A549 (cell line): ENCODE measurements around the gene RBFA. TPM values are rescaled to one million over a fixed set of nuclear protein-coding genes. Genes with fewer than 3 reads are reported as not detected.

Experiments used
- ATAC-seq, 2 experiments: fragments of 200-7000 bp in 1 of 2; fragments of >200 bp in 1 of 2; cut with Nextera tagmentation in 1 of 2; cut with Tn5 transposase in 1 of 2; 3 replicates each; pipeline versions ENCODE4 v1.8.0 to v1.9.1; 2018 to 2020; ENCODE audit warnings: mild to moderate bottlenecking in 1 of 2, moderate library complexity in 1 of 2
- CTCF ChIA-PET: fragments of 300-600 bp; sonication (Branson Sonifier 250); formaldehyde crosslinking; extraction: SDS; loops from one replicate; lab custom pipeline; 2021; ENCODE audit warnings: antibody characterized with exemption, inconsistent platforms; lab: Yijun Ruan, JAX
- POLR2A ChIA-PET: fragments of 350-600 bp; formaldehyde crosslinking; extraction: SDS; loops from one replicate; lab custom pipeline; 2021; ENCODE audit warnings: antibody characterized with exemption, inconsistent platforms; lab: Yijun Ruan, JAX
- DNase-seq, 2 experiments: peaks; one replicate each; pipeline versions ENCODE4 v3.0.0 to v3.0.0-alpha.2; 2011 to 2016; ENCODE audit warnings: low read depth in 1 of 2, low spot score in 1 of 2
- FAIRE-seq: peaks from 2 replicates; lab custom pipeline; 2011; peaks lifted over from hg19 to GRCh38; lab: Jason Lieb, UNC
- H3K27ac ChIP-seq, 2 experiments: fragments of >200 bp; sonication (Bioruptor Twin); formaldehyde crosslinking; 3 replicates each; pipeline ENCODE4 v1.5.1; 2016 to 2017
- H3K4me1 ChIP-seq: fragments of >200 bp; sonication (Bioruptor Twin); formaldehyde crosslinking; 3 replicates; pipeline ENCODE4 v1.6.1; 2016
- H3K4me2 ChIP-seq: fragments of >200 bp; sonication (Bioruptor Twin); formaldehyde crosslinking; 3 replicates; pipeline ENCODE4 v1.6.1; 2016
- H3K4me3 ChIP-seq: fragments of >200 bp; sonication (Bioruptor Twin); formaldehyde crosslinking; 3 replicates; pipeline ENCODE4 v1.5.1; 2016
- H3K9me3 ChIP-seq: fragments of >200 bp; sonication (Bioruptor Twin); formaldehyde crosslinking; 3 replicates; pipeline ENCODE4 v1.6.1; 2016
- CBX8 ChIP-seq: fragments of 200-600 bp; sonication (generic); IDR thresholded peaks from 2 replicates; pipeline ENCODE4 v1.6.1; 2016
- CTCF ChIP-seq: fragments of >200 bp; sonication (Bioruptor Twin); formaldehyde crosslinking; IDR thresholded peaks from 3 replicates; pipeline ENCODE4 v1.5.1; 2016
- EHMT2 ChIP-seq: fragments of 200-600 bp; sonication (generic); IDR thresholded peaks from 2 replicates; pipeline ENCODE4 v1.6.1; 2016; ENCODE audit warnings: antibody characterized with exemption, low read depth, mild to moderate bottlenecking, moderate library complexity
- ELK1 ChIP-seq: fragments of 150-350 bp; IDR thresholded peaks from 2 replicates; pipeline ENCODE4 v1.6.1; 2014; ENCODE audit warnings: low read depth, mild to moderate bottlenecking, low read length
- EP300 ChIP-seq, 2 experiments: fragments of >200 bp; sonication (Bioruptor Twin); formaldehyde crosslinking; IDR thresholded peaks; 2 replicates in 1 of 2; 3 replicates in 1 of 2; pipeline ENCODE4 v1.6.1; 2016 to 2017
- FOSB ChIP-seq: fragments of 250-450 bp; sonication (Bioruptor Pico); IDR thresholded peaks from 2 replicates; pipeline ENCODE4 v1.5.0; 2020; ENCODE audit warnings: mild to moderate bottlenecking, moderate library complexity
- GATA3 ChIP-seq: IDR thresholded peaks from 2 replicates; pipeline ENCODE4 v1.6.1; 2012; ENCODE audit warnings: borderline replicate concordance
- HES2 ChIP-seq: fragments of >200 bp; sonication (Bioruptor Twin); formaldehyde crosslinking; IDR thresholded peaks from 2 replicates; pipeline ENCODE4 v1.6.1; 2016
- HEYL ChIP-seq: fragments of 250-450 bp; sonication (Bioruptor Pico); IDR thresholded peaks from 2 replicates; pipeline ENCODE4 v1.8.0; 2021; ENCODE audit warnings: mild to moderate bottlenecking, moderate library complexity
- HMGXB4 ChIP-seq: fragments of 250-450 bp; sonication (Bioruptor Pico); IDR thresholded peaks from 2 replicates; pipeline ENCODE4 v1.5.0; 2021; ENCODE audit warnings: mild to moderate bottlenecking, moderate library complexity, borderline replicate concordance
- JUN ChIP-seq, 2 experiments: fragments of >200 bp; sonication (Bioruptor Twin); formaldehyde crosslinking; IDR thresholded peaks; 2 replicates in 1 of 2; 3 replicates in 1 of 2; pipeline ENCODE4 v1.6.1; 2016 to 2017
- JUNB ChIP-seq: fragments of >200 bp; sonication (Bioruptor Twin); formaldehyde crosslinking; IDR thresholded peaks from 2 replicates; pipeline ENCODE4 v1.6.1; 2016
- KDM1A ChIP-seq: fragments of 200-600 bp; sonication (generic); IDR thresholded peaks from 2 replicates; pipeline ENCODE4 v1.6.1; 2016; ENCODE audit warnings: low read depth, mild to moderate bottlenecking
- KDM5A ChIP-seq: fragments of 200-600 bp; sonication (generic); IDR thresholded peaks from 2 replicates; pipeline ENCODE4 v1.6.1; 2016; ENCODE audit warnings: antibody characterized with exemption, mild to moderate bottlenecking
- NR3C1 ChIP-seq: fragments of >200 bp; sonication (Bioruptor Twin); formaldehyde crosslinking; IDR thresholded peaks from 3 replicates; pipeline ENCODE4 v1.6.1; 2017
- PHF8 ChIP-seq: fragments of 200-600 bp; sonication (generic); IDR thresholded peaks from 2 replicates; pipeline ENCODE4 v1.6.1; 2016; ENCODE audit warnings: low read depth, mild to moderate bottlenecking, antibody characterized with exemption, moderate library complexity, borderline replicate concordance
- POLR2A ChIP-seq: IDR thresholded peaks from 2 replicates; pipeline ENCODE4 v1.6.1; 2012; ENCODE audit warnings: mild to moderate bottlenecking, low read length
- RAD21 ChIP-seq, 2 experiments: fragments of >200 bp in 1 of 2; sonication (Bioruptor Twin) in 1 of 2; formaldehyde crosslinking in 1 of 2; IDR thresholded peaks in 1 of 2; conservative IDR thresholded peaks in 1 of 2; 2 replicates in 1 of 2; 3 replicates in 1 of 2; pipeline ENCODE4 v1.6.1; 2012 to 2018; ENCODE audit warnings: inconsistent platforms in 1 of 2
- RCOR1 ChIP-seq: fragments of 150-350 bp; IDR thresholded peaks from 2 replicates; pipeline ENCODE4 v1.6.1; 2014; ENCODE audit warnings: antibody characterized with exemption, low read length, low read depth
- TFCP2L1 ChIP-seq: fragments of 250-450 bp; sonication (Bioruptor Pico); IDR thresholded peaks from 2 replicates; pipeline ENCODE4 v1.5.0; 2021; ENCODE audit warnings: mild to moderate bottlenecking
- TP53 ChIP-seq: fragments of 250-450 bp; sonication (Bioruptor Pico); IDR thresholded peaks from 2 replicates; pipeline ENCODE4 v1.5.0; 2021; ENCODE audit warnings: mild to moderate bottlenecking, moderate library complexity
- USF2 ChIP-seq: fragments of 450-650 bp; IDR thresholded peaks from 2 replicates; pipeline ENCODE4 v1.6.1; 2014; ENCODE audit warnings: antibody characterized with exemption
- WGBS: methylation state at CpG from one replicate; pipeline ENCODE4 v1.1.6; 2017; ENCODE audit errors: missing lambda C conversion rate; 5-methylcytosine and 5-hydroxymethylcytosine counted together
- polyA plus RNA-seq, 4 experiments: library from polyadenylated mRNA; depleted of rRNA in 3 of 4; stranded (reverse); fragments of >200 nt; fragmentation: RNase III in 1 of 4; extraction: RNeasy Plus Mini Kit Qiagen cat#74134 plus additional on column Dnase treatment in 1 of 4; gene quantifications; 2 replicates in 3 of 4; 3 replicates in 1 of 4; pipeline ENCODE4 v1.2.3, GENCODE V29; 2011 to 2017
- TF ChIP-seq, protein P1 (sequence below): IDR thresholded peaks from 2 replicates; pipeline ENCODE4 v1.6.1; 2012
- TF ChIP-seq, protein P2 (sequence below): IDR thresholded peaks from 2 replicates; pipeline ENCODE4 v1.6.1; 2012
- TF ChIP-seq, protein P3 (sequence below): fragments of 250-450 bp; sonication (Bioruptor Pico); IDR thresholded peaks from 2 replicates; pipeline ENCODE4 v1.5.0; 2020; ENCODE audit warnings: low read depth, mild to moderate bottlenecking, moderate library complexity
- TF ChIP-seq, protein P4 (sequence below): fragments of >200 bp; sonication (Bioruptor Twin); formaldehyde crosslinking; IDR thresholded peaks from 3 replicates; pipeline ENCODE4 v1.6.1; 2016

The RBFA gene
- polyA plus RNA-seq, 2 of the 4 experiments (the other 2 are of a cell fraction) = 34.4 to 43.6 TPM

DNA sequence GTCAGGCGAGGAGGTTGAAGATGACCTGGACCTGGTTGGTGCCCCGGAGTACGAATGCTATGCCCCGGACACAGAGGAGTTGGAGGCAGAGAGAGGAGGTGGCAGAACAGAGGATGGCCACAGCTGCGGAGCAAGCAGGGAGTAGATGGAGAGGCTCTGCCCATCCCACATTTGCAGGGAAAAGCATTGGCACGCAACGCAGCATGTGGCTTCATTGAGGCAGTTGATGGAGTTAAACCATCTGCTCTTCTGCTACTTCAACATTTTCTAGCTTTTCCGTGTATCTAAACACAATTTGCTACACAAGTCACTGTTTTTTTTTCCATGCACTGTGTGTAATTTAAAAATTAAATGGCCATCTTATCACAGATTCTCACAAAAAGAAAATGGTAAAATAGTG lies 11.8 kb downstream of the RBFA start:
- no peak overlapping the region for H3K4me3 ChIP-seq
- ChIA-PET CTCF (interaction anchor here (1.3 to 1.4 kb wide), 2 partner anchors 12 to 32 kb away, joined by 3 read pairs; partner anchors contain the start of gene RBFA), POLR2A (interaction anchor here (1.1 kb wide), 1 partner anchor 12 kb away, joined by 3 read pairs; the partner anchor contains the start of gene RBFA)
- H3K4me1 ChIP-seq = no peaks in the 10 kb centered on the region
- WGBS = 95% methylated on average over 8 of the region's 8 CpGs
- no peak overlapping the region for H3K27ac ChIP-seq
- no peak for TF ChIP-seq RCOR1
- TF ChIP-seq CTCF = no peak
- TF ChIP-seq, protein P1, sequence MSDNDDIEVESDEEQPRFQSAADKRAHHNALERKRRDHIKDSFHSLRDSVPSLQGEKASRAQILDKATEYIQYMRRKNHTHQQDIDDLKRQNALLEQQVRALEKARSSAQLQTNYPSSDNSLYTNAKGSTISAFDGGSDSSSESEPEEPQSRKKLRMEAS = no peak
- TF ChIP-seq PHF8 = no peak
- no peak for TF ChIP-seq POLR2A
- TF ChIP-seq, protein P2, sequence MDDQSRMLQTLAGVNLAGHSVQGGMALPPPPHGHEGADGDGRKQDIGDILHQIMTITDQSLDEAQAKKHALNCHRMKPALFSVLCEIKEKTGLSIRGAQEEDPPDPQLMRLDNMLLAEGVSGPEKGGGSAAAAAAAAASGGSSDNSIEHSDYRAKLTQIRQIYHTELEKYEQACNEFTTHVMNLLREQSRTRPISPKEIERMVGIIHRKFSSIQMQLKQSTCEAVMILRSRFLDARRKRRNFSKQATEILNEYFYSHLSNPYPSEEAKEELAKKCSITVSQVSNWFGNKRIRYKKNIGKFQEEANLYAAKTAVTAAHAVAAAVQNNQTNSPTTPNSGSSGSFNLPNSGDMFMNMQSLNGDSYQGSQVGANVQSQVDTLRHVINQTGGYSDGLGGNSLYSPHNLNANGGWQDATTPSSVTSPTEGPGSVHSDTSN = no peak
- TF ChIP-seq GATA3 = no peak
- TF ChIP-seq KDM1A = no peak
- TF ChIP-seq RAD21 (conservative IDR thresholded peaks at IDR 0.05 in 1 of 2, IDR thresholded peaks at IDR 0.05 in 1 of 2) = no peak
- no peak for TF ChIP-seq FOSB (CRISPR knock-in tag)
- TF ChIP-seq, protein P3, sequence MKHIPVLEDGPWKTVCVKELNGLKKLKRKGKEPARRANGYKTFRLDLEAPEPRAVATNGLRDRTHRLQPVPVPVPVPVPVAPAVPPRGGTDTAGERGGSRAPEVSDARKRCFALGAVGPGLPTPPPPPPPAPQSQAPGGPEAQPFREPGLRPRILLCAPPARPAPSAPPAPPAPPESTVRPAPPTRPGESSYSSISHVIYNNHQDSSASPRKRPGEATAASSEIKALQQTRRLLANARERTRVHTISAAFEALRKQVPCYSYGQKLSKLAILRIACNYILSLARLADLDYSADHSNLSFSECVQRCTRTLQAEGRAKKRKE (CRISPR knock-in tag) = no peak
- TF ChIP-seq HES2 = no peak
- TF ChIP-seq TFCP2L1 = no peak
- no peak for TF ChIP-seq NR3C1
- TF ChIP-seq EHMT2 = no peak
- no peak for TF ChIP-seq JUN (IDR thresholded peaks at IDR 0.05)
- TF ChIP-seq EP300 (IDR thresholded peaks at IDR 0.05) = no peak
- no peak for TF ChIP-seq USF2
- H3K9me3 ChIP-seq = peaks cover 4% of the 10 kb centered on the region; the same call in 1 of the 3 replicates
- ATAC-seq = no peak
- H3K4me2 ChIP-seq = no peak overlapping the region
- no peak for FAIRE-seq
- DNase-seq = no peak

- FAIRE-seq = no peak
- Histone ChIP-seq H3K9me3 (peaks cover 5% of the 10 kb centered on the region; the same call in 1 of the 3 replicates), H3K27ac (no peak overlapping the region), H3K4me3 (no peak overlapping the region), H3K4me2 (no peak overlapping the region), H3K4me1 (no peaks in the 10 kb centered on the region)
- POLR2A ChIA-PET = interaction anchor here (1.1 kb wide), 1 partner anchor 12 kb away, joined by 3 read pairs; the partner anchor contains the start of gene RBFA
- no peak for ATAC-seq
- 91% methylated on average over 14 of the region's 16 CpGs for WGBS
- CTCF ChIA-PET = interaction anchor here (1.3 kb wide), 1 partner anchor 12 kb away, joined by 3 read pairs; the partner anchor contains the start of gene RBFA
- no peak for DNase-seq
- TF ChIP-seq, protein P4, sequence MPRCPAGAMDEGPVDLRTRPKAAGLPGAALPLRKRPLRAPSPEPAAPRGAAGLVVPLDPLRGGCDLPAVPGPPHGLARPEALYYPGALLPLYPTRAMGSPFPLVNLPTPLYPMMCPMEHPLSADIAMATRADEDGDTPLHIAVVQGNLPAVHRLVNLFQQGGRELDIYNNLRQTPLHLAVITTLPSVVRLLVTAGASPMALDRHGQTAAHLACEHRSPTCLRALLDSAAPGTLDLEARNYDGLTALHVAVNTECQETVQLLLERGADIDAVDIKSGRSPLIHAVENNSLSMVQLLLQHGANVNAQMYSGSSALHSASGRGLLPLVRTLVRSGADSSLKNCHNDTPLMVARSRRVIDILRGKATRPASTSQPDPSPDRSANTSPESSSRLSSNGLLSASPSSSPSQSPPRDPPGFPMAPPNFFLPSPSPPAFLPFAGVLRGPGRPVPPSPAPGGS = no peak
- no peak for TF ChIP-seq JUNB
- no peak for TF ChIP-seq HEYL (CRISPR knock-in tag)
- no peak for TF ChIP-seq TP53
- TF ChIP-seq HMGXB4 (CRISPR knock-in tag) = no peak
- TF ChIP-seq, protein P2 = no peak
- no peak for TF ChIP-seq KDM5A
- TF ChIP-seq ELK1 = no peak
- no peak for TF ChIP-seq USF2
- no peak for TF ChIP-seq CBX8
Observed at GRCh38 chr18:80046431-80046830, 12.2 kb downstream of the RBFA start.
